ENCODE results near the gene EFCAB5.
"Not testable (repeated sequence)": the region's sequence is repeated elsewhere in the genome, so short reads cannot be mapped to it uniquely, and the experiment has no call there.

Gene EFCAB5

DNA sequence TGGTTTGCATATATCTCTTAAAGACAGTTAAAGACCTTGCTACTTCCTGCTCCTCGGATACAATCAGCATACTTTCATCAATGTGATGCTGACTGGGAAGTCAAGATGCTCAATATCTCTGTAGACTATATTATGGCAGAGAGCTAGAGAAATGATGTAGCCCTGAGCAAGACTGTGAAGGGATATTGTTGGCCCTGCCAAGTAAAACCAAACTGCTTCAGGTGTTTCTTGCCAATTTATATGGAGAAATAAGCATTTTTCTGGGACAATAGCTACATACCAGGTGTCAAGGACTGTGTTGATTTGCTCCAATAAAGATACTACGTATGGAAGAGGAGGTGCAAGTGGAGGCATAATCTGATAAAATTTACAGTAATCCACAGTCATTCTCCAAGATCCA, 4.7 kb upstream of the EFCAB5 start:
- no peak for FAIRE-seq

DNA sequence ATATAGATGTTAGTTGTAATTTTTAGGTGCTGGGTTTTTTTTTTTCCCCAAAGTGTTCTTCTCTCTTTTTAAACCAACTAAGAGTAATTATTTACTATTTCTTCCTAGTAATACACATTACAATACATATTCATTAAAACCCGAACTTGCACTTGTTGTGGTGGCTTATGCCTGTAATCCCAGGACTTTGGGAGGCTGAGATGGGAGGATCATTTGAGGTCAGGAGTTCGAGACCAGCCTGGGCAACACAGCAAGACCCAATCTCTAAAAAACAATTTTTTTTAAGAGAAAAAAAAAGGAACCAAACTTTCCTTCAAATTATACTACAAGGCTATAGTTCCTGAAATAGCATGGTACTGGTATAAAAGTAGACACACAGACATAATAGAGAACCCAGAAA, 3.8 kb downstream of the EFCAB5 start:
- no peak for FAIRE-seq

DNA sequence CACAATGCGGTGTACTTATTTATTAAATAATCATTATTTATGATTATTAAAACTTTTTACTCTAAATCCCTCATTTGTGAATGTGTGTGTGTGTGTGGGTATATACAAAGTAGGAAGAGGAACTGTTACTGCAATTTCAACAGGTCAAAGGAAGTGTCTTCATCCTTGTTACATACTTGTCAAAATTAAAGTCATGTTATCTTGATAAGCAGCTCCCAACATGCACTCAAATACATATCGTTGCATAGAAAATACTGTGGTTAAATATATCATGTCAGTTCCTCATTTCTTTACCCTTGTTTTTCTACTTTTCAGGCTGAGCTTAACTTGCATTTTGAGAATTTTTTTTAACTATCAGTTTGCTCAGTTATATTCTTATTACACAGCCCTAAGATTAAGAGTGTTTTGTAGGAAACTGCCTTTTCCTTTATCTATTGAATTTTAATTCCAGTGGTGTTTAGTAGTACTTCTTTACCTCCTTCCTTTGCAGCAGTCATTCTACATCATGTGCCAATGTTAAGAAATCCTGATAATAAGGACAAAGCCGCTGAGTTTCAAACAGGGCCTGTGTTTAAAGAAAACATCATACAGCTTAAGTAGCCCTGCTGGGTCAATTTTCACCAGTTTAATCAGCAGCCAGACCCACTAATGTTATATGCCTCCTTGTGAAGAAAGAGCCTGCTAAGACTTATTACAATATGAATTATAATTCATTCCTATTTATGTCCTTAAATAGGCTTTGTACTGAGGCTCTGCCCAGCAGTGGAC, 7.2 kb downstream of the EFCAB5 start:
- FAIRE-seq = no peak

- no peak for FAIRE-seq
Observed at GRCh38 chr17:29949696-29950095, 8.3 kb downstream of the EFCAB5 start.

DNA sequence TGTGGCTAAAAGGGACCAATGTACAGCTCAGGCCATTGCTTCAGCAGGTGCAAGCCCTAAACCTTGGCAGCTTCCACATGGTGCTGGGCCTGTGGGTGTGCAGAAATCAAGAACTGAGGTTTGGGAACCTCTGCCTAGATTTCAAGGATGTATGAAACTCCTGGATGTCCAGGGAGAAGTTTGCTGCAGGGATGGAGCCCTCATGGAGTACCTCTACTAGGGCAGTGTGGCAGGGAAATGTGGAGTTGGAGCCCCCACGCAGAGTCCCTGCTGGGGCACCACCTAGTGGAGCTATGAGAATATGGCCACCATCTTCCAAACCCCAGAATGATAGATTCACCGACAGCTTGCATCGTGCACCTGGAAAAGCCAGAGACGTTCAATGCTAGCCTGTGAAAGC, 13.0 kb downstream of the EFCAB5 start:
- no peak for FAIRE-seq

DNA sequence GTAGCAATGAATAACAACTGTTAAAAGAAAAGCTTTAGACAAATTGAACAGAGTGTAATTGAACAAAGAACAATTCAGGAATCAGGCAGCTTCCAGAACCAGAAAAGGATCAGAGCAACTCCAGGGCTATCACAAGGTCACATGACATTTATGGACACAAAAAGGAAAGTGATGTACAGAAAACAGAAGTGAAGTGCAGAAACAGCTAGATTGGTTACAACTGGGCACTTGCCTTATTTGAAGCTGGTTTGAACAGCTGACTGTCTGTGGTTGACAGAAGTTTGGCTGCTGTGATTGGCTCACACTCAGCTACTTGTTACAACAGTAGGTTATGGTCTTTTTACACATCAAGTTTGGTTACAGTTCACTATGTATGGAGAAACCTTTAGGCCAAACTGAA, 14.8 kb downstream of the EFCAB5 start:
- FAIRE-seq = no peak

DNA sequence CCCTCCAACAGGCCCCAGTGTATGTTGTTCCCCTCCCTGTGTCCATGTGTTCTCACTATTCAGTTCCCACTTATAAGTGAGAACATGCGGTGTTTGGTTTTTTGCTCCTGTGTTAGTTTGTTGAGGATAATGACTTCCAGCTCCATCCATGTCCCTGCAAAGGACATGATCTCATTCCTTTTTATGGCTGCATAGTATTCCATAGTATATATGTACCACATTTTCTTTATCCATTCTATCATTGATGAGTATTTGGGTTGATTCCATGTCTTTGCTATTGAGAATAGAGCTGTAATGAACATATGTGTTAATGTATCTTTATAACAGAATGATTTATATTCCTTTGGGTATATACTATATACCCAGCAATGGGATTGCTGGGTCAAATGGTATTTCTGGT, 16.1 kb downstream of the EFCAB5 start:
- not testable (repeated sequence) for FAIRE-seq

DNA sequence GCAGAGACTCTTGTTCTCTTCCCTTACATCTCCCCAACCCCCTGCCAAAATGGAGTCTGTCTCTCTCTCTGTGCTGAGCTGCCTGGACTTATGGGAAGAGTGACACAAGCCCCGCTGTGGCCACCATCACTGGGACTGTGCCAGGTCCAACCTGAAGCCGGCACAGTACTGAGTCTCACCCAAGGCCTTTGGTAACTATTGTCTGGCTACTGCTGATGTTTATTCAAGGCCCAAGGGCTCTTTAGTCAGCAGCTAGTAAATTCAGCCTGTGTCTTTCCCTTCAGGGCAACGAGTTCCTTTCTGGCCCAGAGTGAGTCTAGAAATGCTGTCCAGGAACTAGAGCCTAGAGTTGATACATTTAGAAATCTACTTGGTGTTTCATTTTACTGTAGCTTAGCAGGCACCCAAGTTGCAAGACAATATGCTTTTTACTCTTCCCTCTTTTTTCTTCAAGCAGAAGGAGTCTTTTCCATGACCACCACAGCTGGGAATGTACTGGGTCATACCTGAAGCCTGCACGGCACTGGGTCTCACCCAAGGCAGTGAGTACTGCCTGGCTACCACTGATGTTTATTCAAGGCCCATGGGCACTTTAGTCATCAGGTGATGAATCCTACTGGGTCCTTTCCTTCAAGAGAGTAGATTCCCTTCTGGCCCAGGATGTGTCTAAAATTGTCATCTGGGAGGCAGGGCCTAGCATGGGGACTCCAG, 17.7 kb downstream of the EFCAB5 start:
- FAIRE-seq = no peak

DNA sequence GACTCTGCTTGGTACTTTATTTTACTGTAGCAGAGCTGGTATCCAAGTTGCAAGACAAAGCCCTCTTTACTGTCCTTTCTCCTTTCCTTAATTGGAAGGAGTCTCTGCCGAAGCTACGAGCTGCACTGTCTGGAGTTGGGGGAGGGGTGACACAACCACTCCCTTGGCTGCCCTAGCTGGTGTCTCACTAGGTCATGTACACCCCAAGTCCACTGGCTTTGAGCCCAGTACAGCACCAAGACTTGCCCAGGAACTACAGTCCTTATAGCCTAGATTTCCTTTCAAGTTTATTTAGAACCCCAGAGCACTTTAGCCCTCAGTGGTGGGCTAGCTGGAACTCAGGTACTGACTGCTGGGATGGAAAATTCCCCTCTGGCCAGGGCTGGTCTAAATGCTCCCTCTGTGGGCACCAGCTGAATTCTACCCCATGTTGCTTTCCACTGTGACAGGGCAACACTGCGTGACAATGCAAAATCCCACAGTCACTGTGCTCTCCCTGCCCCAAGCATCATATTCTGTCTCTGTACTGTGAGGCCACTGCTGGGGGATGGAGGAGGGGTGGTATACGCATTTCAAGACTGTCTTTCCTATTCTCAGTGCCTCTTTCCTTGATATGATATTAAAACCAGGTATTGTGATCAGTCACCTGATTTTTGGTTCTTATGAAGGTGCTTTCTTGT, 18.4 kb downstream of the EFCAB5 start:
- FAIRE-seq = no peak

- no peak for FAIRE-seq
Observed at GRCh38 chr17:29962656-29963055, 21.2 kb downstream of the EFCAB5 start.

- FAIRE-seq = no peak
Observed at GRCh38 chr17:29968271-29968670, 26.8 kb downstream of the EFCAB5 start.

GRCh38 chr17:29972277-29972676, 30.8 kb downstream of the EFCAB5 start:
- no peak for FAIRE-seq

- FAIRE-seq = no peak
Observed at GRCh38 chr17:29973005-29973404, 31.6 kb downstream of the EFCAB5 start.

- no peak for FAIRE-seq
Observed at GRCh38 chr17:29977836-29978235, 36.4 kb downstream of the EFCAB5 start.

DNA sequence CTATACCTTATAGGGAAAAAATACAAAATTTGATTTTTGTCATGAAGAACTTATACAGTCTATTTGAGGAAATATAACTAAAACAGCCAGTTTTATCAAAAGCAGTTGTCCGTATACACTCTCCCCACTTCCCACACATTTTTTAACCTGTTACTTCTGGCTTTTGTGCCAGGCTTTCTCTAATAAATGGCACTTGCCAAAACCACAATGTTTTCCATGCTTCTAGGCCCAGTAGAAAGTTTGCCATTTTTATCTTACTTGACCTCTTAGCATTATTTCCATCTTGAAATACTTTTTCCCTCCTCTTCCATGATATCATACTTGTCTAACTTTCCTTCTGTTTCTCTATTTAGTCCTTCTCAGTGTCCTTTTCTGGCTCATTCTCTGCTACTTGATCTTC, 38.8 kb downstream of the EFCAB5 start:
- no peak for FAIRE-seq

DNA sequence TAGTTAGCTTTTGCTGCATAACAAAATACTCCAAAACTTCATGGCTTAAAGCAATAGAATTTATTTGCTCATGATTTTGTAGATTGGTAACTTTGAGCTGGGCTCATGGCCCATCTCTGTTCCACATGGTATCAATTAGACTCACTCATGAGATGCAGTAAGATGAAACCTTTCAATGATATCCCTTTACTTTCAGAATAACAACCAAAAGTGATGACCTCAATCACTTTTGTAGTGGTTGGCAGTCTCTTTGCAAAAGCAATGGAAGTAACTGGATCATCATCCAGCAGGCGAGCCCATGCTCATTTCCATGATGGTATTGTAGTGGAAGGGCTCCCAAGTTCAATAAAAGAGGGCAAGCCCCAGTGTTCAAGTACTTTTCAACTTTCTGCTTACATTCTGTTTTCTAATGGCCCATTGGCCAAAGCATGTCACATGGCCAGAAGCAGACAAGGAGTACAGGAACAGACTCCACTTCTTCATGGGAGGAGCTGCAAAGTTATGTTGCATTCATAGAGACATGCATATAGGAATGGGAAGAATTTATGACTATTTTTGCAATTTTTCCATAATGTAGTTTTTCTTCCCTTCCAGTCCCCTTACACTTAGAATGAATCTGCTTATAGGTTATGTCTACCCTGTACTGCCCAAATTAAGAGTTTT, 41.7 kb downstream of the EFCAB5 start:
- FAIRE-seq = no peak

DNA sequence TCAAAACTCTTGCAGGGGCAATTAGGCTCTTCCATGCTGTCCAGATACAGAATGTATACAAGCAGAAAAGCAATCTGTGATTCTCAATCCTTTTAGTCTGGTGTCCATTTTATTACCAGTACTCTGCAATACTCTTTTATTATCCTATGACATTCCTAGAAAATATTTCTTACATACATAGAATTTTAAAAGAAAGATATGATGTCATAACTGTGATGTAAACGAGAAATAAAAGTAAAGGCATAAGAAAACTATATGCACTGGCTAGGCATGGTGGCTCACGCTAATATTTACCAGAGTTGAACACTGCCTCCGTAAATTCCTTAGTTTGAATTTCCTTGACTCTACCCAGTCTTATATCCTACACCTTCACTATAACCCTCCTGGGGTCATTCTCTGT, 55.0 kb downstream of the EFCAB5 start:
- no peak for FAIRE-seq

- peak; percentile 48 for FAIRE-seq
Observed at GRCh38 chr17:30000001-30000754, 58.7 kb downstream of the EFCAB5 start.

- no peak for FAIRE-seq
Observed at GRCh38 chr17:30000755-30001257, 59.4 kb downstream of the EFCAB5 start.

DNA sequence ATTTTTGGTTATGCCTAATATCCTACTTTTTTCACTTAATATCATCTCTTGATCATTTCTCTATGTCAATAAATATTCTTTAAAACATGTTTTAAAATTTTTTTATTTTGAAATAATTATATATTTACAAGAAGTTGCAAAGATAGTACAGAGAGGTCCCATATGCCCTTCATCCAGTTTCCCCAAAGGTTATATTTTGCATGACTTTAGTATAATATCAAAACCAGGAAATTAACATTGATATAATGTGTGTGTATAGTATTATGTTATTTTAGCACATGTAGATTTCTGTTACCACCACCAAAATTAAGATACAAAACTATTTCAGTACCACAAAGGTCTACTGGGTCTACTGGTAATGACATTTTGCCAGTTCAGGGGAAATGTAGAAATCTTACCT, 60.7 kb downstream of the EFCAB5 start:
- FAIRE-seq = no peak

GRCh38 chr17:30005709-30006320, 64.4 kb downstream of the EFCAB5 start:
- no peak for FAIRE-seq

DNA sequence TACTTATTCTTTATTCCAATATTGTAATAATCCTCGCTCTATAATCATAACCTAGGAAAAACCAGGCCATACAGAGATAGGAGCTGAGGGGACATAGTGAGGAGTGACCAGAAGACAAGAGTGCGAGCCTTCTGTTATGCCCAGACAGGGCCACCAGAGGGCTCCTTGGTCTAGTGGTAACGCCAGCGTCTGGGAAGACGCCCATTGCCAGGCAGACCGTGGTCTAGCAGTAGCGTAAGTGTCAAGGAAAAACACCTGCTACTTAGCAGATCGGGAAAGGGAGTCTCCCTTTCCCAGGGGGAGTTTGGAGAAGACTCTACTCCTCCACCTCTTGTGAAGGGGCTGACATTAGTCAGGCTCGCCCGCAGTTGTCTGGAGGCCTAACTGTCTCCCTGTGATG, 70.5 kb downstream of the EFCAB5 start:
- FAIRE-seq = not testable (repeated sequence)
